Measurements from ENCODE around the gene DBX2.
"Not testable (repeated sequence)": the region's sequence is repeated elsewhere in the genome, so short reads cannot be mapped to it uniquely, and the experiment has no call there.

DBX2 gene

GRCh38 chr12:45049912-45050750, 768 bp downstream of the DBX2 start:
- TF ChIP-seq GATA1 (IDR thresholded peaks at IDR 0.05; ENCODE audit: low read depth, low read length) (no peak), POLR2A (IDR thresholded peaks at IDR 0.05; ENCODE audit: low read length) (no peak)
- DNase-seq, result no peak

GRCh38 chr12:45042599-45042998, 8.3 kb downstream of the DBX2 start:
- no peak for DNase-seq
- TF ChIP-seq GATA1 (IDR thresholded peaks at IDR 0.05; ENCODE audit: low read depth, low read length) (no peak), POLR2A (IDR thresholded peaks at IDR 0.05; ENCODE audit: low read length) (no peak)

GRCh38 chr12:45040977-45041376, 9.9 kb downstream of the DBX2 start:
- no peak for TF ChIP-seq POLR2A (IDR thresholded peaks at IDR 0.05; ENCODE audit: low read length)
- no peak for TF ChIP-seq GATA1 (IDR thresholded peaks at IDR 0.05; ENCODE audit: low read depth, low read length)

GRCh38 chr12:45039757-45040156, 11.1 kb downstream of the DBX2 start:
- DNase-seq, result no peak
- TF ChIP-seq GATA1 (IDR thresholded peaks at IDR 0.05; ENCODE audit: low read depth, low read length) (no peak), POLR2A (IDR thresholded peaks at IDR 0.05; ENCODE audit: low read length) (no peak)

More at GRCh38 chr12:45040977-45041376, 9.9 kb downstream of the DBX2 start:
- no peak for DNase-seq

- no peak for DNase-seq
- TF ChIP-seq GATA1 (IDR thresholded peaks at IDR 0.05; ENCODE audit: low read depth, low read length) (no peak), POLR2A (IDR thresholded peaks at IDR 0.05; ENCODE audit: low read length) (no peak)
These were observed 16.0 kb downstream of the DBX2 start for GRCh38 chr12:45034861-45035265.

- no peak for DNase-seq
- TF ChIP-seq POLR2A (IDR thresholded peaks at IDR 0.05; ENCODE audit: low read length), result no peak
- TF ChIP-seq GATA1 (IDR thresholded peaks at IDR 0.05; ENCODE audit: low read depth, low read length), result no peak
These were observed 33.0 kb downstream of the DBX2 start for GRCh38 chr12:45017916-45018315.

- DNase-seq, result no peak
- TF ChIP-seq POLR2A (IDR thresholded peaks at IDR 0.05; ENCODE audit: low read length), result no peak
- TF ChIP-seq GATA1 (IDR thresholded peaks at IDR 0.05; ENCODE audit: low read depth, low read length), result no peak
These were observed 36.5 kb downstream of the DBX2 start for GRCh38 chr12:45014396-45014795.

- no peak for DNase-seq
- no peak for TF ChIP-seq GATA1 (IDR thresholded peaks at IDR 0.05; ENCODE audit: low read depth, low read length)
- TF ChIP-seq POLR2A (IDR thresholded peaks at IDR 0.05; ENCODE audit: low read length), result no peak
These were observed 38.1 kb downstream of the DBX2 start for GRCh38 chr12:45012749-45013148.

- DNase-seq, result no peak
- no peak for TF ChIP-seq GATA1 (IDR thresholded peaks at IDR 0.05; ENCODE audit: low read depth, low read length)
- TF ChIP-seq POLR2A (IDR thresholded peaks at IDR 0.05; ENCODE audit: low read length), result no peak
These were observed 40.8 kb downstream of the DBX2 start for GRCh38 chr12:45010059-45010458.

GRCh38 chr12:45008211-45008610, 42.7 kb downstream of the DBX2 start:
- DNase-seq, result no peak
- TF ChIP-seq GATA1 (IDR thresholded peaks at IDR 0.05; ENCODE audit: low read depth, low read length) (no peak), POLR2A (IDR thresholded peaks at IDR 0.05; ENCODE audit: low read length) (no peak)

- no peak for TF ChIP-seq GATA1 (IDR thresholded peaks at IDR 0.05; ENCODE audit: low read depth, low read length)
- TF ChIP-seq POLR2A (IDR thresholded peaks at IDR 0.05; ENCODE audit: low read length), result no peak
- DNase-seq, result no peak
These were observed 51.5 kb downstream of the DBX2 start for GRCh38 chr12:44999355-44999754.

- no peak for DNase-seq
- no peak for TF ChIP-seq POLR2A (IDR thresholded peaks at IDR 0.05; ENCODE audit: low read length)
These were observed 57.7 kb downstream of the DBX2 start for GRCh38 chr12:44993161-44993560.

- DNase-seq, result not testable (repeated sequence)
These were observed 66.0 kb downstream of the DBX2 start for GRCh38 chr12:44984863-44985262.

GRCh38 chr12:44979918-44980317, 71.0 kb downstream of the DBX2 start:
- no peak for DNase-seq
- no peak for TF ChIP-seq POLR2A (IDR thresholded peaks at IDR 0.05; ENCODE audit: low read length)
- no peak for TF ChIP-seq GATA1 (IDR thresholded peaks at IDR 0.05; ENCODE audit: low read depth, low read length)

GRCh38 chr12:44976246-44976645, 74.7 kb downstream of the DBX2 start:
- TF ChIP-seq POLR2A (IDR thresholded peaks at IDR 0.05; ENCODE audit: low read length) (no peak), GATA1 (IDR thresholded peaks at IDR 0.05; ENCODE audit: low read depth, low read length) (no peak)
- DNase-seq, result no peak

Measured in erythroblast (primary cell).